ENCODE measurements around the gene MAPK8IP1.

MAPK8IP1 gene

DNA sequence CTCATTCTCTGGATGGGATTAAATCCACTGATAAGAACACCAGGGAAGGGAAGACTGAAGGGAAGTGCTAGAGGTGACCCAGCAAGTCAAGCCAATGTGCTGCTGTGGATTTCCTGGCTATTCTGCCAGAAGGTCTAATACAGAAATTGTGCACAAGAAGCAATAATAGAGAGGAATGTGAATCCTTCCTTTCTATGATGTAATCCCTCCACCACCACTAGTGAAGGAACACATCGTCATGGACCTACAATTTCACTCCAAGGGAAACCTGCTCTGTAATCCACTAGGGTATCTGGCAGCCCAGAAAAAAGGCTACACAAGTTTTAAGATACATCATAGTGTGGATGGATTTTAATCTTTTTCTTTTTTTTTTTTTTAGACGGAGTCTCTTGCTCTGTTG lies 54.4 kb downstream of the MAPK8IP1 start:
- no peak for DNase-seq (ENCODE audit: low spot score)
- TF ChIP-seq CTCF (IDR thresholded peaks at IDR 0.05; ENCODE audit: borderline replicate concordance, control extremely low read depth, extremely low read depth, insufficient read depth, missing control alignments) = no peak
- in situ Hi-C loops (cut with MboI; ENCODE audit: low sequenced_read_pairs, unreplicated experiment) = no loop called here

- in situ Hi-C loops (cut with MboI; ENCODE audit: low sequenced_read_pairs, unreplicated experiment) = no loop called here
- no peak for DNase-seq (ENCODE audit: low spot score)
- no peak for TF ChIP-seq CTCF (IDR thresholded peaks at IDR 0.05; ENCODE audit: borderline replicate concordance, control extremely low read depth, extremely low read depth, insufficient read depth, missing control alignments)
Observed at GRCh38 chr11:45941285-45941684, 55.8 kb downstream of the MAPK8IP1 start.

DNA sequence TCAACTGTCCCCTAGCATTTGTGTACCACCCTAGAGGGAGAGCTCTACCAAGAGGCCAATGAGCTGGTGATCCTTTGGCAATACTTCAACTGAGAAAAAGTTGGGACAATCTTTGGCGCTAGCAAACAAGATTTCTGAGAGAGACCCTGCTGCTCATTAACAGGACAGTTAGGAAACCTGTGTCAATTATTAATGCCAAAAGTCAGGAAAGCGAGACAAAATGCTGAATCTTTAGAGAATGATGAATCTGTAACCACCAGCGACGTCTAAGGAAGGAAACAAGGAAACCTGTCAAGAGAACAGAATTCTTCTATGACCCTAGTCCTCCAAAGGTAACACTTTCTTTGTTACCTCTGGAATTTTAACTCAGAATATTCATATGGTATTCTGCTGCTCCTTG lies 56.9 kb downstream of the MAPK8IP1 start:
- in situ Hi-C loops (cut with MboI; ENCODE audit: low sequenced_read_pairs, unreplicated experiment) = no loop called here
- no peak for DNase-seq (ENCODE audit: low spot score)
- no peak for TF ChIP-seq CTCF (IDR thresholded peaks at IDR 0.05; ENCODE audit: borderline replicate concordance, control extremely low read depth, extremely low read depth, insufficient read depth, missing control alignments)

- no peak for DNase-seq (ENCODE audit: low spot score)
- TF ChIP-seq CTCF (IDR thresholded peaks at IDR 0.05; ENCODE audit: borderline replicate concordance, control extremely low read depth, extremely low read depth, insufficient read depth, missing control alignments) = no peak
- in situ Hi-C loops (cut with MboI; ENCODE audit: low sequenced_read_pairs, unreplicated experiment) = no loop called here
Observed at GRCh38 chr11:45945397-45945999, 60.0 kb downstream of the MAPK8IP1 start.

DNA sequence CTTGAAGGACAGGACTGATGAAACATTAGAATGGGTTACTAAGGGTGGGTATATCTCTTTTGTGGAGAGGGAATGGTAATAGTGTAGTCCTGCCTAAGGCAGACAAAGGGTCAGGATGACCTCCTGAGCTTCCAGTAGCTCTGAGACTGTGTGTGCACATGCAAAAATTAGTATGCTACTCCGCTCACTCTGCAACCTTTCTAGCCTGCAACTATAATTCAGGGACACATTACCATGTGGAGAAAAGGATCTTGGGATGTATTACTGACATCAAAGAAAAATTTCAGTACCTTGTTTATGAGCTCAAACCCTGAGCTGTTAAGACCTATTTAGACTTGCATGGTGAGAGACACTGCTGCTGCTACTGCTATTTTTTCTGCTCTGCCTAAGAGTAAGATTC lies 62.4 kb downstream of the MAPK8IP1 start:
- TF ChIP-seq CTCF (IDR thresholded peaks at IDR 0.05; ENCODE audit: borderline replicate concordance, control extremely low read depth, extremely low read depth, insufficient read depth, missing control alignments) = no peak
- DNase-seq (ENCODE audit: low spot score) = no peak
- in situ Hi-C loops (cut with MboI; ENCODE audit: low sequenced_read_pairs, unreplicated experiment) = no loop called here

GRCh38 chr11:45948356-45948755 lies 62.9 kb downstream of the MAPK8IP1 start:
- no peak for TF ChIP-seq CTCF (IDR thresholded peaks at IDR 0.05; ENCODE audit: borderline replicate concordance, control extremely low read depth, extremely low read depth, insufficient read depth, missing control alignments)
- DNase-seq (ENCODE audit: low spot score) = no peak
- in situ Hi-C loops (cut with MboI; ENCODE audit: low sequenced_read_pairs, unreplicated experiment) = no loop called here

All from GM13976 (cell line).